ENCODE data around the gene TRAPPC12.
A peak's percentile ranks its signal among the peaks of the same experiment; 100 is the strongest.
"Not testable (repeated sequence)": the region's sequence is repeated elsewhere in the genome, so short reads cannot be mapped to it uniquely, and the experiment has no call there.

TRAPPC12 gene

GRCh38 chr2:3445891-3446290 lies 66.4 kb downstream of the TRAPPC12 start:
- H3K4me2 ChIP-seq (ENCODE audit: low read length, poor library complexity, severe bottlenecking): no peak overlapping the region
- no peak overlapping the region for H3K23ac ChIP-seq (ENCODE audit: low read length in 2 of 2)
- no peak overlapping the region for H2AFZ ChIP-seq (ENCODE audit: low read depth, low read length)
- no peak overlapping the region for H2BK12ac ChIP-seq (ENCODE audit: low read length in 2 of 2)
- H3K27ac ChIP-seq (ENCODE audit: low read length, poor library complexity, severe bottlenecking): no peak overlapping the region
- DNase-seq: no peak
- H3K9ac ChIP-seq (ENCODE audit: low read length): no peak overlapping the region
- H3K9me3 ChIP-seq (ENCODE audit: control insufficient read depth, low read length): peaks cover 7% of the 10 kb centered on the region
- H2BK120ac ChIP-seq (ENCODE audit: low read depth, low read length): no peak overlapping the region
- no peak overlapping the region for H3K14ac ChIP-seq (ENCODE audit: low read length in 2 of 2)
- peaks cover 60 to 64% of the 10 kb centered on the region in 2 experiments for H3K36me3 ChIP-seq (ENCODE audit: control insufficient read depth in 1 of 2, insufficient read depth in 2 of 2, low read depth in 1 of 2, low read length in 2 of 2)
- no peak overlapping the region for H3K4me3 ChIP-seq (ENCODE audit: insufficient read depth in 1 of 2, low read depth in 1 of 2, low read length in 2 of 2)
- H4K91ac ChIP-seq (ENCODE audit: low read length): no peak overlapping the region
- H3K27me3 ChIP-seq (ENCODE audit: control insufficient read depth in 1 of 2, insufficient read depth in 1 of 2, low read length in 2 of 2): no peaks in the 10 kb centered on the region
- H3K18ac ChIP-seq (ENCODE audit: low read depth in 1 of 2, low read length in 2 of 2): no peak overlapping the region
- H3K79me1 ChIP-seq (replicated peaks; ENCODE audit: low read length, poor library complexity, severe bottlenecking): peaks cover 32% of the 10 kb centered on the region
- H3K4me1 ChIP-seq (ENCODE audit: control insufficient read depth, insufficient read depth, low read depth, low read length): no peaks in the 10 kb centered on the region
- 98% methylated on average over 11 of the region's 11 CpGs for WGBS
- no peak overlapping the region for H2AK5ac ChIP-seq (ENCODE audit: low read length, severe bottlenecking)
- no peak overlapping the region for H3K4ac ChIP-seq (ENCODE audit: low read depth in 1 of 2, low read length in 2 of 2)
- no peak overlapping the region for H2BK5ac ChIP-seq (ENCODE audit: low read depth, low read length, poor library complexity, severe bottlenecking)
- H4K8ac ChIP-seq (ENCODE audit: low read length): no peak overlapping the region
- H2BK15ac ChIP-seq (ENCODE audit: low read depth, poor library complexity, severe bottlenecking): no peak overlapping the region

DNA sequence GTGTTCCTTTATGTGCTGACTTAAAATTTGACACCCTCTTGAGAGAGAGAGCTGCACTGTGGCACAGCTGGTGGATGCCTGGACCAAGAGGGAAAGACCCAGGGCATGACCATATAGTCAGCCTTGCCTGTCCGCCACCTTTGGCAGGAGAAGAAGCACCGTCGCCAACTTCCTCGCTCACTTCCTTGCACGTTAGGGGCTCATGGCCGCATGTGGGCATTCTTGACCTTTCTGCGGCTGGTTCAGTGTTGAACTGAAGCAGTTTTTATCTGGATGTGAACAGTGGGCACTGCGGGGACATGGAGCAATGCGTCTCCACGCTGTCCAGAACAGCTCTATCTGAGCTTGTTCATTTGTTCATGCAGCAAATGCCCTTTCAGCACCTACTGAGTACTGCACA lies 66.9 kb downstream of the TRAPPC12 start:
- Histone ChIP-seq H2BK5ac (ENCODE audit: low read depth, low read length, poor library complexity, severe bottlenecking) (no peak overlapping the region), H3K4me1 (ENCODE audit: control insufficient read depth, insufficient read depth, low read depth, low read length) (no peaks in the 10 kb centered on the region), H3K4ac (ENCODE audit: low read depth in 1 of 2, low read length in 2 of 2) (no peak overlapping the region), H3K14ac (ENCODE audit: low read length in 2 of 2) (no peak overlapping the region), H4K91ac (ENCODE audit: low read length) (no peak overlapping the region), H2BK15ac (ENCODE audit: low read depth, poor library complexity, severe bottlenecking) (no peak overlapping the region), H3K36me3 (ENCODE audit: control insufficient read depth in 1 of 2, insufficient read depth in 2 of 2, low read depth in 1 of 2, low read length in 2 of 2) (peaks cover 63 to 64% of the 10 kb centered on the region in 2 experiments), H3K27ac (ENCODE audit: low read length, poor library complexity, severe bottlenecking) (no peak overlapping the region), H2BK120ac (ENCODE audit: low read depth, low read length) (no peak overlapping the region), H2AFZ (ENCODE audit: low read depth, low read length) (no peak overlapping the region), H3K9me3 (ENCODE audit: control insufficient read depth, low read length) (peaks cover 7% of the 10 kb centered on the region), H3K4me2 (ENCODE audit: low read length, poor library complexity, severe bottlenecking) (no peak overlapping the region), H2BK12ac (ENCODE audit: low read length in 2 of 2) (no peak overlapping the region), H4K8ac (ENCODE audit: low read length) (no peak overlapping the region), H3K27me3 (ENCODE audit: control insufficient read depth in 1 of 2, insufficient read depth in 1 of 2, low read length in 2 of 2) (no peaks in the 10 kb centered on the region), H3K79me1 (replicated peaks; ENCODE audit: low read length, poor library complexity, severe bottlenecking) (peaks cover 35% of the 10 kb centered on the region), H3K9ac (ENCODE audit: low read length) (no peak overlapping the region), H3K23ac (ENCODE audit: low read length in 2 of 2) (no peak overlapping the region), H3K18ac (ENCODE audit: low read depth in 1 of 2, low read length in 2 of 2) (no peak overlapping the region), H2AK5ac (ENCODE audit: low read length, severe bottlenecking) (no peak overlapping the region), H3K4me3 (ENCODE audit: insufficient read depth in 1 of 2, low read depth in 1 of 2, low read length in 2 of 2) (no peak overlapping the region)
- no peak for DNase-seq
- 99% methylated on average over 10 of the region's 10 CpGs for WGBS

DNA sequence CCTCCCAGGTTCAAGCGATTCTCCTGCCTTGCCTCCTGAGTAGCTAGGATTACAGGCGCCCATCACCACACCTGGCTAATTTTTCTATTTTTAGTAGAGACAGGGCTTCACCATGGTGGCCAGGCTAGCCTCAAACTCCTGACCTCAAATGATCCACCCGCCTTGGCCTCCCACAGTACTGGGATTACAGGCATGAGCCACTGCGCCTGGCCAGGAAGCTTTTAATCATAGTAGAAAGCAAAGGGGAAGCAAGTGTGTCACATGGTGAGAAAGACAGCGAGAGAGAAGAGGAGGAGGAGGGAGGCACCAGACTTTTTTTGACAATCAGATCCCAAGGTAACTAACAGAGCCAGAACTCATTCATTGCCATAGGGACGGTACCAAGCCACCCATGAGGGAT lies 67.7 kb downstream of the TRAPPC12 start:
- not testable (repeated sequence) for H2BK120ac ChIP-seq (ENCODE audit: low read depth, low read length); H3K9me3 ChIP-seq (ENCODE audit: control insufficient read depth, low read length); H2BK15ac ChIP-seq (ENCODE audit: low read depth, poor library complexity, severe bottlenecking); H3K14ac ChIP-seq (ENCODE audit: low read length in 2 of 2); H2AK5ac ChIP-seq (ENCODE audit: low read length, severe bottlenecking); H3K4me1 ChIP-seq (ENCODE audit: control insufficient read depth, insufficient read depth, low read depth, low read length); H4K91ac ChIP-seq (ENCODE audit: low read length); H3K9ac ChIP-seq (ENCODE audit: low read length); H3K4me3 ChIP-seq (ENCODE audit: insufficient read depth in 1 of 2, low read depth in 1 of 2, low read length in 2 of 2); DNase-seq; H4K8ac ChIP-seq (ENCODE audit: low read length); H3K27ac ChIP-seq (ENCODE audit: low read length, poor library complexity, severe bottlenecking); H2BK5ac ChIP-seq (ENCODE audit: low read depth, low read length, poor library complexity, severe bottlenecking); H3K27me3 ChIP-seq (ENCODE audit: control insufficient read depth in 1 of 2, insufficient read depth in 1 of 2, low read length in 2 of 2); H3K4ac ChIP-seq (ENCODE audit: low read depth in 1 of 2, low read length in 2 of 2); H3K4me2 ChIP-seq (ENCODE audit: low read length, poor library complexity, severe bottlenecking); H3K23ac ChIP-seq (ENCODE audit: low read length in 2 of 2); H2BK12ac ChIP-seq (ENCODE audit: low read length in 2 of 2); H2AFZ ChIP-seq (ENCODE audit: low read depth, low read length); H3K18ac ChIP-seq (ENCODE audit: low read depth in 1 of 2, low read length in 2 of 2)
- peaks cover 34% of the 10 kb centered on the region for H3K79me1 ChIP-seq (replicated peaks; ENCODE audit: low read length, poor library complexity, severe bottlenecking)
- peaks cover 67 to 70% of the 10 kb centered on the region in 2 experiments for H3K36me3 ChIP-seq (ENCODE audit: control insufficient read depth in 1 of 2, insufficient read depth in 2 of 2, low read depth in 1 of 2, low read length in 2 of 2)
- 91% methylated on average over 6 of the region's 6 CpGs for WGBS

GRCh38 chr2:3447789-3448317 lies 68.4 kb downstream of the TRAPPC12 start:
- no peak overlapping the region for H2BK5ac ChIP-seq (ENCODE audit: low read depth, low read length, poor library complexity, severe bottlenecking)
- H3K4me1 ChIP-seq (ENCODE audit: control insufficient read depth, insufficient read depth, low read depth, low read length): peaks cover 7% of the 10 kb centered on the region
- H2BK12ac ChIP-seq (ENCODE audit: low read length in 2 of 2): no peak overlapping the region
- H3K4ac ChIP-seq (ENCODE audit: low read depth in 1 of 2, low read length in 2 of 2): no peak overlapping the region
- H3K9me3 ChIP-seq (ENCODE audit: control insufficient read depth, low read length): peaks cover 7% of the 10 kb centered on the region
- no peak overlapping the region for H2AFZ ChIP-seq (ENCODE audit: low read depth, low read length)
- H2BK120ac ChIP-seq (ENCODE audit: low read depth, low read length): no peak overlapping the region
- peaks cover 32% of the 10 kb centered on the region for H3K79me1 ChIP-seq (replicated peaks; ENCODE audit: low read length, poor library complexity, severe bottlenecking)
- peaks cover 68 to 71% of the 10 kb centered on the region in 2 experiments for H3K36me3 ChIP-seq (ENCODE audit: control insufficient read depth in 1 of 2, insufficient read depth in 2 of 2, low read depth in 1 of 2, low read length in 2 of 2)
- H3K27ac ChIP-seq (ENCODE audit: low read length, poor library complexity, severe bottlenecking): no peak overlapping the region
- no peak overlapping the region for H3K23ac ChIP-seq (ENCODE audit: low read length in 2 of 2)
- H3K27me3 ChIP-seq (ENCODE audit: control insufficient read depth in 1 of 2, insufficient read depth in 1 of 2, low read length in 2 of 2): no peaks in the 10 kb centered on the region
- no peak overlapping the region for H2AK5ac ChIP-seq (ENCODE audit: low read length, severe bottlenecking)
- H3K4me3 ChIP-seq (ENCODE audit: insufficient read depth in 1 of 2, low read depth in 1 of 2, low read length in 2 of 2): peak overlapping the region in 1 of 2 experiments; percentile 66
- H3K4me2 ChIP-seq (ENCODE audit: low read length, poor library complexity, severe bottlenecking): no peak overlapping the region
- H3K18ac ChIP-seq (ENCODE audit: low read depth in 1 of 2, low read length in 2 of 2): no peak overlapping the region
- H3K14ac ChIP-seq (ENCODE audit: low read length in 2 of 2): peak overlapping the region in 1 of 2 experiments; percentile 53
- 96% methylated on average over 9 of the region's 9 CpGs for WGBS
- no peak overlapping the region for H2BK15ac ChIP-seq (ENCODE audit: low read depth, poor library complexity, severe bottlenecking)
- H4K8ac ChIP-seq (ENCODE audit: low read length): no peak overlapping the region
- peak overlapping the region; percentile 50 for H3K9ac ChIP-seq (ENCODE audit: low read length)
- DNase-seq: no peak
- H4K91ac ChIP-seq (ENCODE audit: low read length): no peak overlapping the region

Data from mesenchymal stem cell (in vitro differentiated cells and primary cell).